SK-N-SH (cell line): Measurements from ENCODE around the gene PRPSAP2. TPM values are rescaled to one million over a fixed set of nuclear protein-coding genes. Genes with fewer than 3 reads are reported as not detected.

ENCODE experiments used
- CTCF ChIA-PET: fragments of 300-600, 350-600 bp; formaldehyde crosslinking; extraction: SDS; loops from one replicate; lab custom pipeline; 2021; lab: Yijun Ruan, JAX
- POLR2A ChIA-PET: fragments of 350-600 bp; sonication (Branson Sonifier 250); formaldehyde crosslinking; extraction: SDS; loops from one replicate; lab custom pipeline; 2020; ENCODE audit warnings: antibody characterized with exemption, inconsistent platforms; lab: Yijun Ruan, JAX
- DNase-seq: peaks from one replicate; pipeline ENCODE4 v3.0.0; 2012
- H2AFZ ChIP-seq: fragments of 200-600 bp; sonication (generic); 2 replicates; pipeline ENCODE4 v1.8.1; 2016; ENCODE audit warnings: antibody characterized with exemption, mild to moderate bottlenecking, low read depth
- H3F3A ChIP-seq: fragments of 200-600 bp; sonication (generic); replicated peaks from 2 replicates; pipeline ENCODE3; 2016; ENCODE audit warnings: antibody characterized with exemption, mild to moderate bottlenecking; ENCODE audit not compliant: insufficient read depth
- H3K27ac ChIP-seq, 2 experiments: fragments of 200-500 bp in 1 of 2; fragments of 200-600 bp in 1 of 2; sonication (Bioruptor generic) in 1 of 2; sonication (generic), shearing (Covaris generic) in 1 of 2; 2 replicates each; pipeline versions ENCODE4 v1.5.1 to v1.6.1; 2014 to 2016; ENCODE audit warnings: low read depth in 2 of 2, inconsistent platforms in 1 of 2, low read length in 1 of 2, mild to moderate bottlenecking in 1 of 2, mixed read lengths in 1 of 2
- H3K27me3 ChIP-seq: fragments of 200-600 bp; sonication (generic), shearing (Covaris generic); 2 replicates; pipeline ENCODE4 v1.6.1; 2016; ENCODE audit warnings: mixed run types; ENCODE audit not compliant: insufficient read depth
- H3K36me3 ChIP-seq, 2 experiments: fragments of 200-500 bp in 1 of 2; fragments of 200-600 bp in 1 of 2; sonication (Bioruptor generic) in 1 of 2; sonication (generic) in 1 of 2; replicated peaks in 1 of 2; 2 replicates each; pipeline versions ENCODE3 to v1.5.1; 2014 to 2016; ENCODE audit warnings: low read length in 1 of 2, mild to moderate bottlenecking in 1 of 2; ENCODE audit not compliant: insufficient read depth in 2 of 2, control insufficient read depth in 1 of 2
- H3K4me1 ChIP-seq, 2 experiments: fragments of 200-500 bp in 1 of 2; fragments of 200-600 bp in 1 of 2; sonication (Bioruptor generic) in 1 of 2; sonication (generic), shearing (Covaris generic) in 1 of 2; 2 replicates each; pipeline versions ENCODE4 v1.5.1 to v1.6.1; 2014 to 2016; ENCODE audit warnings: low read depth in 1 of 2, low read length in 1 of 2, mixed run types in 1 of 2; ENCODE audit not compliant: insufficient read depth in 2 of 2, control insufficient read depth in 1 of 2
- H3K4me2 ChIP-seq: fragments of 200-600 bp; sonication (generic), shearing (Covaris generic); 2 replicates; pipeline ENCODE4 v1.6.1; 2017; ENCODE audit warnings: mixed run types
- H3K4me3 ChIP-seq, 2 experiments: fragments of 200-500 bp in 1 of 2; fragments of 200-600 bp in 1 of 2; sonication (Bioruptor generic) in 1 of 2; sonication (generic), shearing (Covaris generic) in 1 of 2; 2 replicates each; pipeline versions ENCODE4 v1.5.1 to v1.8.1; 2014 to 2016; ENCODE audit warnings: low read depth in 2 of 2, inconsistent platforms in 1 of 2, low read length in 1 of 2, mild to moderate bottlenecking in 1 of 2, mixed read lengths in 1 of 2, moderate library complexity in 1 of 2
- H3K79me2 ChIP-seq: fragments of 200-600 bp; sonication (generic); 2 replicates; pipeline ENCODE4 v1.8.1; 2017; ENCODE audit warnings: mild to moderate bottlenecking; ENCODE audit not compliant: insufficient read depth
- H3K9ac ChIP-seq: fragments of 200-600 bp; sonication (generic); 2 replicates; pipeline ENCODE4 v1.6.1; 2017; ENCODE audit warnings: mixed run types
- H3K9me2 ChIP-seq: fragments of 200-600 bp; sonication (generic); 2 replicates; pipeline ENCODE4 v1.6.1; 2017; ENCODE audit warnings: mixed run types
- H3K9me3 ChIP-seq: fragments of 200-600 bp; sonication (generic); 2 replicates; pipeline ENCODE4 v1.6.1; 2017; ENCODE audit warnings: mixed run types, mild to moderate bottlenecking, moderate library complexity
- H4K20me1 ChIP-seq: fragments of 200-600 bp; sonication (generic); 2 replicates; pipeline ENCODE4 v1.6.1; 2017; ENCODE audit warnings: mild to moderate bottlenecking, mixed run types; ENCODE audit not compliant: insufficient read depth
- CHD2 ChIP-seq: fragments of 150-350 bp; IDR thresholded peaks from 2 replicates; pipeline ENCODE4 v1.6.1; 2018; ENCODE audit warnings: low read length; ENCODE audit not compliant: partially characterized antibody
- ELF1 ChIP-seq: IDR thresholded peaks from 2 replicates; pipeline ENCODE4 v1.4.0; 2012
- FOSL2 ChIP-seq: IDR thresholded peaks from 2 replicates; pipeline ENCODE4 v1.4.0; 2012; ENCODE audit warnings: low read depth, mild to moderate bottlenecking, moderate library complexity, borderline replicate concordance
- FOXJ3 ChIP-seq: sonication (generic); formaldehyde crosslinking; IDR thresholded peaks from 2 replicates; pipeline ENCODE4 v1.5.1; 2020; ENCODE audit warnings: mild to moderate bottlenecking, missing genetic modification reagents
- FOXM1 ChIP-seq: IDR thresholded peaks from 2 replicates; pipeline ENCODE4 v1.4.0; 2012; ENCODE audit warnings: low read depth, mild to moderate bottlenecking
- MAX ChIP-seq: IDR thresholded peaks from 2 replicates; pipeline ENCODE4 v1.4.0; 2012; ENCODE audit warnings: low read depth
- MXI1 ChIP-seq: IDR thresholded peaks from 2 replicates; pipeline ENCODE4 v1.6.1; 2012; ENCODE audit warnings: mild to moderate bottlenecking, low read depth, low read length, improper control_type of control experiment
- NRF1 ChIP-seq: IDR thresholded peaks from 2 replicates; pipeline ENCODE4 v1.6.1; 2012; ENCODE audit warnings: low read depth, mild to moderate bottlenecking, low read length
- RFX5 ChIP-seq: IDR thresholded peaks from 2 replicates; pipeline ENCODE4 v1.6.1; 2012; ENCODE audit warnings: mild to moderate bottlenecking, improper control_type of control experiment, low read length
- RXRA ChIP-seq: IDR thresholded peaks from 2 replicates; pipeline ENCODE4 v1.4.0; 2012; ENCODE audit warnings: low read depth, mild to moderate bottlenecking, borderline replicate concordance
- SIN3A ChIP-seq: IDR thresholded peaks from 2 replicates; pipeline ENCODE4 v1.6.1; 2012; ENCODE audit warnings: low read depth, mild to moderate bottlenecking, low read length, moderate library complexity, borderline replicate concordance
- TAF1 ChIP-seq: IDR thresholded peaks from 2 replicates; pipeline ENCODE4 v1.6.1; 2012; ENCODE audit warnings: low read depth, mild to moderate bottlenecking, low read length, moderate library complexity, borderline replicate concordance
- TEAD4 ChIP-seq: IDR thresholded peaks from 2 replicates; pipeline ENCODE4 v1.4.0; 2012; ENCODE audit warnings: mild to moderate bottlenecking, borderline replicate concordance; ENCODE audit not compliant: insufficient read depth
- USF2 ChIP-seq: fragments of 150-350 bp; IDR thresholded peaks from 2 replicates; pipeline ENCODE4 v1.6.1; 2017; ENCODE audit warnings: antibody characterized with exemption, low read length, low read depth, borderline replicate concordance
- YY1 ChIP-seq: IDR thresholded peaks from 2 replicates; pipeline ENCODE4 v1.4.0; 2012; ENCODE audit warnings: low read depth, mild to moderate bottlenecking
- ZBTB33 ChIP-seq: IDR thresholded peaks from 2 replicates; pipeline ENCODE4 v1.4.0; 2012; ENCODE audit warnings: low read depth, borderline replicate concordance
- WGBS: methylation state at CpG from one replicate; pipeline ENCODE4 v1.1.6; 2017; ENCODE audit warnings: low lambda C conversion rate; 5-methylcytosine and 5-hydroxymethylcytosine counted together
- polyA plus RNA-seq, 3 experiments: library from polyadenylated mRNA; depleted of rRNA; stranded (reverse); fragments of >200 nt; gene quantifications; 2 replicates each; pipeline ENCODE4 v1.2.3, GENCODE V29; 2012

The PRPSAP2 gene
- polyA plus RNA-seq, 1 of the 3 experiments (the other 2 are of a cell fraction): 27.6 TPM

- Histone ChIP-seq H3K27me3 (no peaks in the 10 kb centered on the region), H3K79me2 (no peaks in the 10 kb centered on the region), H3K9me2 (no peaks in the 10 kb centered on the region), H3K9ac (no peak overlapping the region), H3K4me2 (no peak overlapping the region), H3F3A (no peaks in the 10 kb centered on the region), H3K36me3 (peaks cover 0 to 24% of the 10 kb centered on the region in 2 experiments), H3K9me3 (no peaks in the 10 kb centered on the region), H3K4me3 (no peak overlapping the region), H2AFZ (no peak overlapping the region), H4K20me1 (no peaks in the 10 kb centered on the region), H3K27ac (no peak overlapping the region), H3K4me1 (no peaks in the 10 kb centered on the region)
- no peak for TF ChIP-seq TAF1
- no peak for TF ChIP-seq RFX5
- TF ChIP-seq FOXM1: no peak
- TF ChIP-seq MXI1: no peak
- no peak for TF ChIP-seq MAX
- no peak for TF ChIP-seq FOSL2
- TF ChIP-seq USF2: no peak
- DNase-seq: no peak
- POLR2A ChIA-PET: no interaction called here
- 97% methylated on average over 13 of the region's 13 CpGs for WGBS
- CTCF ChIA-PET: interaction anchor here (0.8 to 5.7 kb wide), 2 partner anchors 15 to 19 kb away, joined by 3 to 34 read pairs; no protein-coding TSS in a partner anchor
These were observed 117.7 kb downstream of the PRPSAP2 start for GRCh38 chr17:18975597-18975996.

GRCh38 chr17:18976201-18976600, 118.3 kb downstream of the PRPSAP2 start:
- 70% methylated on average over 3 of the region's 4 CpGs for WGBS
- H3K27me3 ChIP-seq: no peaks in the 10 kb centered on the region

GRCh38 chr17:18977021-18977420, 119.1 kb downstream of the PRPSAP2 start:
- no peak overlapping the region for H3K9ac ChIP-seq
- POLR2A ChIA-PET: no interaction called here
- peaks cover 0 to 22% of the 10 kb centered on the region in 2 experiments for H3K36me3 ChIP-seq
- no peak overlapping the region for H2AFZ ChIP-seq
- 97% methylated on average over 4 of the region's 4 CpGs for WGBS
- H3K27ac ChIP-seq: no peak overlapping the region
- no peaks in the 10 kb centered on the region for H3K9me3 ChIP-seq
- H3K27me3 ChIP-seq: no peaks in the 10 kb centered on the region
- H3F3A ChIP-seq: no peaks in the 10 kb centered on the region
- H3K79me2 ChIP-seq: no peaks in the 10 kb centered on the region
- H4K20me1 ChIP-seq: no peaks in the 10 kb centered on the region
- no peaks in the 10 kb centered on the region for H3K9me2 ChIP-seq
- H3K4me3 ChIP-seq: no peak overlapping the region
- H3K4me2 ChIP-seq: no peak overlapping the region
- CTCF ChIA-PET: interaction anchor here (0.6 to 5.7 kb wide), 2 partner anchors 16 to 24 kb away, joined by 3 to 34 read pairs; no protein-coding TSS in a partner anchor
- H3K4me1 ChIP-seq: peaks cover 0 to 6% of the 10 kb centered on the region in 2 experiments; a peak in 3 of 4 replicates
- no peak for DNase-seq
- no peak for TF ChIP-seq YY1
- TF ChIP-seq ZBTB33: no peak
- no peak for TF ChIP-seq CHD2
- TF ChIP-seq MAX: no peak
- no peak for TF ChIP-seq FOXJ3 (CRISPR knock-in tag)
- TF ChIP-seq ELF1: no peak
- TF ChIP-seq NRF1: no peak
- TF ChIP-seq SIN3A: no peak
- TF ChIP-seq USF2: no peak
- TF ChIP-seq TEAD4: no peak
- no peak for TF ChIP-seq MXI1
- no peak for TF ChIP-seq RXRA
- TF ChIP-seq TAF1: no peak
- TF ChIP-seq RFX5: no peak

More at GRCh38 chr17:18976201-18976600, 118.3 kb downstream of the PRPSAP2 start:
- Histone ChIP-seq H3K4me1 (no peaks in the 10 kb centered on the region), H3K9me2 (no peaks in the 10 kb centered on the region), H3K9ac (no peak overlapping the region), H3K27ac (no peak overlapping the region), H3F3A (no peaks in the 10 kb centered on the region), H3K36me3 (peaks cover 0 to 24% of the 10 kb centered on the region in 2 experiments)
- ChIA-PET POLR2A (no interaction called here), CTCF (interaction anchor here (0.8 to 5.7 kb wide), 2 partner anchors 15 to 19 kb away, joined by 3 to 34 read pairs; no protein-coding TSS in a partner anchor)
- TF ChIP-seq ELF1 (no peak), CHD2 (no peak), FOSL2 (no peak), MXI1 (no peak)
- TF ChIP-seq, all 33 proteins: peak for 0
- Histone ChIP-seq H3K9me3 (no peaks in the 10 kb centered on the region), H4K20me1 (no peaks in the 10 kb centered on the region), H3K4me2 (no peak overlapping the region), H3K4me3 (no peak overlapping the region), H3K79me2 (no peaks in the 10 kb centered on the region), H2AFZ (no peak overlapping the region)
- no peak for DNase-seq
